ENCODE measurements around the gene PLCG2.

The PLCG2 gene

DNA sequence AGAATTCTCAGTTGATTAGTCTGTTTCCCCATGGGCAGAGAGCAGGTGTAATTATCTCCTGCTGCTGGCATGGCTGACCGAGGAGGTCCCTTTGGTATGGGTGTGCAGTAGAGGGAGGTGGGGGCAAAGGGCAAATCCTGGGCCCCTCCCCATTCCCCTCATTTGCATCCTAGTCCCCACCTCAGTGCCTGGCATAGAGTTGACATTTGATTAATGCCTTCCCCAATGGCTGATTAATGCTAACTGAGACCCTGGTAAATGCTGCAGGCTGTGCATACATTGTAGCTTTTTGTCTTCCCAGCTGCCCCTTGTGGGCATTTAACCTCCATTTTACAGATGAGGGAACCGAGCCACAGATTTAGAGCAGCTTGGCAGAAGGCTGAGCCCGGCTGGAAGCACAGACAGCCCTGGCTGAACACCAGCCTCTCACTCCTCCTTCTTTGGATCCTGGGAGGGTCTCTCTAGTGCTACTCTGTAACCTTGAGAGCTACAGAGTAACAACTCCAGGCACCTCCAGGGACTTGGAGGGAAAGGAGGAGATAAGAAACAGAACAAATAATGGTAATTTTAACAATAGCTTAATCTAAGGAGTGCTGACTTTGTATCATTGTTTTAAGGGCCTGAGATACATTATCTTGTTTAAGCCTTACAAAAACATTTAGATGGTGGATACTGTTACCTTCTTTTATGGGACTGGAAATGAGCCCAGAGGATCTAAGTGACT, 5.1 kb downstream of the PLCG2 start:
- DNase-seq (ENCODE audit: low spot score) = no peak
- TF ChIP-seq, protein P1, sequence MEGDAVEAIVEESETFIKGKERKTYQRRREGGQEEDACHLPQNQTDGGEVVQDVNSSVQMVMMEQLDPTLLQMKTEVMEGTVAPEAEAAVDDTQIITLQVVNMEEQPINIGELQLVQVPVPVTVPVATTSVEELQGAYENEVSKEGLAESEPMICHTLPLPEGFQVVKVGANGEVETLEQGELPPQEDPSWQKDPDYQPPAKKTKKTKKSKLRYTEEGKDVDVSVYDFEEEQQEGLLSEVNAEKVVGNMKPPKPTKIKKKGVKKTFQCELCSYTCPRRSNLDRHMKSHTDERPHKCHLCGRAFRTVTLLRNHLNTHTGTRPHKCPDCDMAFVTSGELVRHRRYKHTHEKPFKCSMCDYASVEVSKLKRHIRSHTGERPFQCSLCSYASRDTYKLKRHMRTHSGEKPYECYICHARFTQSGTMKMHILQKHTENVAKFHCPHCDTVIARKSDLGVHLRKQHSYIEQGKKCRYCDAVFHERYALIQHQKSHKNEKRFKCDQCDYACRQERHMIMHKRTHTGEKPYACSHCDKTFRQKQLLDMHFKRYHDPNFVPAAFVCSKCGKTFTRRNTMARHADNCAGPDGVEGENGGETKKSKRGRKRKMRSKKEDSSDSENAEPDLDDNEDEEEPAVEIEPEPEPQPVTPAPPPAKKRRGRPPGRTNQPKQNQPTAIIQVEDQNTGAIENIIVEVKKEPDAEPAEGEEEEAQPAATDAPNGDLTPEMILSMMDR (IDR thresholded peaks at IDR 0.05; ENCODE audit: extremely low read depth, missing control alignments) = no peak

DNA sequence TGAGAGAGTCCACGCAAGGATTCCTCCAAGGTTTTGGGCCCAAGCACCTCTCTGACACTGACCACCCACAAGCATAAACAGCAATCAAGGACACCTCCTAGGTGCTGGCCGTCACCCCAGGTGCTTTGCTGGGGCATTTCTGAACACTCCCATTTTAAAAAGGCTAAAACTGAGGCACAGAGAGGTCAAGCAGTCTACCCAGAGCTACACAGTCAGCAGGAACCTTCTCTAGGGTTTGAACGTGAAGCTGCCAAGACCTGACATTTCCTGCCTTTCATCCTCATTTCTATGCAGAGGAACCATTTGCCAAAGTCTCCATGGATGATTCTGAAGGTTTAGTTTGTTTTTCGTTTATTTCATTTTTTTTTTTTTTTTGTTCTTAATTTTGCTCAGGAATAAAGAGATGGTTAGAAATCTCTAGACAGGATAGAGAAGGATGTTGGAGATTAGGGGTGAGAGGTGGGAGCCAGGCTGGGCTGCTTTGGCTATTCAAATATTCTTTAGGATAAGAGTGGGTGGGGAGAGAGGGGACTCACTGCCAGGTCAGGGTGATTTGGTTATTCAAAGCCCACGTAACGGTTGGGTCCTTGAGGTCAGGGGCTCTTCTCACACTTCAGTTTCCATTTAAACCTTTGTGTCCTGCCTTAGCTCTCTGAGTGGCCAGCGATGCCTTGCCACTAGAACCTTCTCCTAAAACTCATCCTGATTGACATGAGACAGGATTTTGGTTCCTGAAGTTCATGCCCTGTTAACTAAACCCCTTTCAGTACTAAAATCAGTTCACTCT, 6.2 kb downstream of the PLCG2 start:
- DNase-seq (ENCODE audit: low spot score) = no peak

DNA sequence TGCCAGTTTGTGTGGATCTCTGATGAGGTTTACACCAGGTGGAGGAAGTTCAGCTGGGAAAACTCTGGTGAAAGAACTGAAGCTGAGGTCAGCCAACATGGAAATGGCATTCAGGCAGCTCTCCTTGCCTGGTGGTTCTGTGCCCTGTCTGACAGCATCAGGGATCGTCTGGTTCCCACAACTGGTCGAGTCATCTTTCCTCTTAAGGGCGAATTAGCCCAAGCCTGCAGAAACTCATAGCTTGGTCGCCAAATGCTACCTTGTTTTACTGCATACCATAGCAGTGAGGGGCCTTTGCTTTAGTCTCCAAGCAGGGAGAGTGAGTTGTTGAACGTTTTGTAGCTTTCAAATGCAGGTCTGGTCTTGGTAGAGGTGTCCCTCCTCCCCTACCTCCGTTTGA, 7.2 kb downstream of the PLCG2 start:
- no peak for DNase-seq (ENCODE audit: low spot score)

More for the DNA sequence above, 6.2 kb downstream of the PLCG2 start:
- TF ChIP-seq, protein P1 (IDR thresholded peaks at IDR 0.05; ENCODE audit: extremely low read depth, missing control alignments) = no peak

DNA sequence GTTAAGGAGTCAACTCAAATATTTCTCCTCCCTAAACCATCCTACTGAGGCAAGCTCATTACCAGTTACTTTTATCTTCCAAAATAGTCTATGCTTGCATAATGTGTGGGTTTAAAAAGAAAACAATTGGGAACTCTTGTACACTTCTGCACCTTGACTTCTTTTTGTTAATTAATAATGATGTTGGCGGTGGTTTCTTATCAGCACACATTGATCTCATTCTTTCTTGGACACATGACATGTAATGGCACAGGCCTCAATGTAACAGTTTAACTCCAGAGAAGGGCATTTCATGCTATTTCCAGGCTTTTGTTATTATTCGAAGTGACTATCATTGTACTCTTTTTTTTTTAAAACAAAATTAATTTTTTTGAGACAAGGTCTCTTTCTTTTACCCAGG, 7.8 kb downstream of the PLCG2 start:
- TF ChIP-seq, protein P1 (IDR thresholded peaks at IDR 0.05; ENCODE audit: extremely low read depth, missing control alignments) = no peak
- no peak for DNase-seq (ENCODE audit: low spot score)

More for the DNA sequence above, 7.2 kb downstream of the PLCG2 start:
- TF ChIP-seq, protein P1 (IDR thresholded peaks at IDR 0.05; ENCODE audit: extremely low read depth, missing control alignments) = no peak

DNA sequence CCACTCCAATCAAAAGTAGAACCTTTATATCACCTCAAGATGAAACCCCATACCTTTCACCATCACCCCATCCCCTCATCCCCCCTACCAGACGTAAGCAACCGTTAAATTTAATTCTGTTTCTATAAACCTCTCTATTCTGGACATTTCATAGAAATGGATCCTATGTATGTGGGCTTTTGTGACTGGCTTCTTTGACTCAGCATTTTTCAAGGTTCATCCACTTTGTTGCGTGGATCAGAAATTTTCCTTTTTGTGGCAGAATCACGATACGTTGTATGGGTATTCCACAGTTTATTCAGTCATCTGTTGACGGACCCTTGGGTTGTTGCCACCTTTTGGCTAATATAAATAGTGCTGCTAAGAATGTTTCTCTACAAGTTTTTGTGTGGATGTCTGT, 8.6 kb downstream of the PLCG2 start:
- TF ChIP-seq, protein P1 (IDR thresholded peaks at IDR 0.05; ENCODE audit: extremely low read depth, missing control alignments) = no peak
- no peak for DNase-seq (ENCODE audit: low spot score)

DNA sequence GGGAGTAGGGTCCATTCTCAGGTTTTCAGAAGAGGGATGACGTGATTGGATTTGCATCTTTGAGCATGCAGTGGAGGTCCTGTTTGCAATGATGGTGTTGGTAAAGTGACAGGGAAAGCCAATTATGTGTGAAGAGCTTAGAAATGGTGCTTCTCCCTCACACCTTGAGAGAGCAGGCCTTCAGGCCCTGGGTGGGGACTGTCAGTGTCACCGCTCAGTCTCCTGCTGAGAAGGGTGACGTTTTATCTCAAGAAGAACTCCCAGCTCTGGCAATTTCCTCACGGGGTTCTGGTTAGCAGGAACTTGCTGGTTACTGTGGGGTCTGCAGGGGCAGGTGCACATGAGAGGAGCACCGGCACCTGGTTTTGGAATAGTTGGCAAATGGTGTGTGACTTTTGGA, 11.2 kb downstream of the PLCG2 start:
- TF ChIP-seq, protein P1 (IDR thresholded peaks at IDR 0.05; ENCODE audit: extremely low read depth, missing control alignments) = no peak
- no peak for DNase-seq (ENCODE audit: low spot score)

DNA sequence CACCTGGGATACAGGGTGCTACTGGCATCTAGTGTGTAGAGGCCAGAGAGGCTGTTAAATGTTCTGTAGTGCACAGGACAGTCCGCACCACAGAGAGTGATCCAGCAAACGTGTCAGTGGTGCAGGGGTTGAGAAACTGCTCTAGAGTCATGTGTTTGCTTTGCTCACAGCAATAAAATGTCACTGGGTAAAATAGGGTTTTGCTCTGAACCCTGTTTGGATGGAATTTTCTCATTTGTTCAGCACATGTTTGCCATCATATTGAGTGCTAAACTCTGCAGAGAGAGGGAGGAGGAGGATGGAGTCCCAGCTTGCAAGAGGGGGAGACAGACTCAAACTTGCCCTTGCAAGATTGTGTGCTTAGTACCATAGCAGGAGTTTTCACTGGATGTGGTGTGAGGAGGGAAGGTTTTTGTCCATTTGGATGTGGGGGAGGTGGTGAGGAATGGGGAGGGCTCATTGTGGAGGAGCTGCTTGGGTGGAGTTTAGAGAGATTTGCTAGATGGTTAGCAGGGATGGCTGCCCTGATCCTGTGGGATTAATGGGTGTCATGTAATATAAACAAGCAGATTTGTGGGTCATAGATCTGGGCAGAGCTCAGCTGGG, 11.8 kb downstream of the PLCG2 start:
- DNase-seq (ENCODE audit: low spot score) = no peak
- TF ChIP-seq, protein P1 (IDR thresholded peaks at IDR 0.05; ENCODE audit: extremely low read depth, missing control alignments) = no peak
